Glutamatergic neuron (in vitro differentiated cells): ENCODE data around the gene STRBP. TPM values are rescaled to one million over a fixed set of nuclear protein-coding genes. Genes with fewer than 3 reads are reported as not detected.

ENCODE experiments used
- DNase-seq: peaks from one replicate; pipeline ENCODE4 v3.0.0; 2022
- H3K27ac Mint-ChIP-seq: one replicate; pipeline ENCODE4 v1.8.0; 2020; ENCODE audit warnings: mild to moderate bottlenecking, mixed read lengths, inconsistent platforms; ENCODE audit not compliant: unreplicated experiment
- H3K27me3 Mint-ChIP-seq: one replicate; pipeline ENCODE4 v1.8.0; 2020; ENCODE audit warnings: mild to moderate bottlenecking, moderate library complexity, mixed read lengths, inconsistent platforms; ENCODE audit not compliant: unreplicated experiment
- H3K36me3 Mint-ChIP-seq: one replicate; pipeline ENCODE4 v1.8.0; 2020; ENCODE audit warnings: mild to moderate bottlenecking, mixed read lengths, inconsistent platforms; ENCODE audit not compliant: unreplicated experiment
- H3K4me1 Mint-ChIP-seq: one replicate; pipeline ENCODE4 v1.8.0; 2020; ENCODE audit warnings: mild to moderate bottlenecking, low read depth, mixed read lengths, inconsistent platforms; ENCODE audit not compliant: unreplicated experiment
- H3K4me3 Mint-ChIP-seq: one replicate; pipeline ENCODE4 v1.8.0; 2020; ENCODE audit warnings: mild to moderate bottlenecking, mixed read lengths, inconsistent platforms; ENCODE audit not compliant: unreplicated experiment
- H3K9me3 Mint-ChIP-seq: one replicate; pipeline ENCODE4 v1.8.0; 2020; ENCODE audit warnings: mild to moderate bottlenecking, moderate library complexity, mixed read lengths, inconsistent platforms; ENCODE audit not compliant: unreplicated experiment
- CTCF ChIP-seq: fragments of 200-600 bp; sonication (generic); IDR thresholded peaks from one replicate; pipeline ENCODE4 v1.5.0; 2021; ENCODE audit not compliant: partially characterized antibody, unreplicated experiment
- total RNA-seq: library from RNA; stranded (reverse); fragmentation: NEBNext Ultra II Directional; extraction: Animal tissue kit (Norgen Biotek cat#: 25700); gene quantifications from one replicate; pipeline ENCODE4 v1.2.1, GENCODE V29; 2021; ENCODE audit not compliant: unreplicated experiment

STRBP gene
- total RNA-seq, 1 donor from 2014 or later = 111 TPM

GRCh38 chr9:123097430-123098095 is 170.8 kb downstream of the STRBP start:
- Mint-ChIP-seq H3K36me3 (no peaks in the 10 kb centered on the region), H3K27ac (no peak overlapping the region), H3K9me3 (peaks cover 2% of the 10 kb centered on the region), H3K4me3 (no peak overlapping the region), H3K27me3 (peaks cover 2% of the 10 kb centered on the region), H3K4me1 (no peaks in the 10 kb centered on the region)
- no peak for TF ChIP-seq CTCF
- no peak for DNase-seq

- no peak overlapping the region for H3K27ac Mint-ChIP-seq
- no peaks in the 10 kb centered on the region for H3K9me3 Mint-ChIP-seq
- TF ChIP-seq CTCF = no peak
- H3K27me3 Mint-ChIP-seq = peaks cover 2% of the 10 kb centered on the region
- no peak for DNase-seq
- no peak overlapping the region for H3K4me3 Mint-ChIP-seq
- no peaks in the 10 kb centered on the region for H3K36me3 Mint-ChIP-seq
- H3K4me1 Mint-ChIP-seq = no peaks in the 10 kb centered on the region
These were observed 171.4 kb downstream of the STRBP start for GRCh38 chr9:123096987-123097386.

- no peaks in the 10 kb centered on the region for H3K36me3 Mint-ChIP-seq
- H3K9me3 Mint-ChIP-seq = no peaks in the 10 kb centered on the region
- DNase-seq = no peak
- H3K4me1 Mint-ChIP-seq = no peaks in the 10 kb centered on the region
- no peak for TF ChIP-seq CTCF
- no peak overlapping the region for H3K27ac Mint-ChIP-seq
- no peaks in the 10 kb centered on the region for H3K27me3 Mint-ChIP-seq
- H3K4me3 Mint-ChIP-seq = no peak overlapping the region
These were observed 175.2 kb downstream of the STRBP start for GRCh38 chr9:123093141-123093540.

GRCh38 chr9:123091459-123091858 is 176.9 kb downstream of the STRBP start:
- Mint-ChIP-seq H3K27me3 (no peaks in the 10 kb centered on the region), H3K27ac (no peak overlapping the region), H3K4me3 (no peak overlapping the region), H3K36me3 (no peaks in the 10 kb centered on the region), H3K9me3 (no peaks in the 10 kb centered on the region), H3K4me1 (no peaks in the 10 kb centered on the region)
- TF ChIP-seq CTCF = no peak
- DNase-seq = no peak

- H3K4me1 Mint-ChIP-seq = no peaks in the 10 kb centered on the region
- H3K9me3 Mint-ChIP-seq = no peaks in the 10 kb centered on the region
- no peaks in the 10 kb centered on the region for H3K36me3 Mint-ChIP-seq
- no peak for DNase-seq
- H3K27me3 Mint-ChIP-seq = no peaks in the 10 kb centered on the region
- no peak overlapping the region for H3K4me3 Mint-ChIP-seq
- no peak overlapping the region for H3K27ac Mint-ChIP-seq
- TF ChIP-seq CTCF = no peak
These were observed 177.4 kb downstream of the STRBP start for GRCh38 chr9:123090956-123091355.
